ENCODE results near the gene ALDH16A1. TPM values are rescaled to one million over a fixed set of nuclear protein-coding genes. Genes with fewer than 3 reads are reported as not detected.

ALDH16A1 gene
- total and polyA plus RNA-seq, 2 of the 4 experiments (the other 2 are of a cell fraction) = 10.4 to 12.9 TPM

DNA sequence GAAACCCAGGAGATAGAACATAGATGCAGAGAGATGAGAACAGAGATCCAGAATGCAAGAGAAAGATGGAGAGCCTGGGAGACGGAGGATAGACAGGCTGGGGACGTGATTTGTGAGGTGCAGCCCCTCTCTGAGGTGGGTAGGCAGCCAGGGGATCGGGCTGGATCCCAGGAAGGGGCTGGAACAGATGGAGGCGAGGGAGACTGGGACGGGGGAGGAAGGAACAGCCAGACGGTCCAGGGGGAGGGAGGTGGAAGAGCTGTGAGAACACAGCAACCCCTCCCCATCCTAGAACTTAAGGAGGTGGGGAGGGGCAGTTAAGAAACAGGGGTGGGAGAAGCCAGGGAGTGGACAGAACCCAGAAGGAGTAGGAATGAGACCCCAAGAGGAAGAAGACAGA is 14.8 kb upstream of the ALDH16A1 start:
- Histone ChIP-seq H2BK15ac (ENCODE audit: low read depth, low read length) (no peak overlapping the region), H3K4me3 (ENCODE audit: insufficient read depth, low read depth, low read length) (no peak overlapping the region), H3K27me3 (ENCODE audit: control insufficient read depth, insufficient read depth, low read length) (peaks cover 89% of the 10 kb centered on the region), H2BK5ac (ENCODE audit: low read depth, low read length, poor library complexity, severe bottlenecking) (no peak overlapping the region), H2AFZ (replicated peaks; ENCODE audit: low read length, poor library complexity) (no peak overlapping the region), H3K79me1 (ENCODE audit: low read depth in 1 of 2, low read length in 2 of 2) (no peaks in the 10 kb centered on the region), H3K4ac (ENCODE audit: low read depth, low read length) (no peak overlapping the region), H4K91ac (ENCODE audit: insufficient read depth, low read depth, low read length) (no peak overlapping the region), H3K18ac (ENCODE audit: low read depth, low read length) (no peak overlapping the region), H3K9ac (ENCODE audit: low read depth, low read length) (no peak overlapping the region), H3K27ac (ENCODE audit: insufficient read depth, low read length) (no peak overlapping the region), H3K4me1 (ENCODE audit: control insufficient read depth, insufficient read depth, low read length) (no peaks in the 10 kb centered on the region), H3K56ac (ENCODE audit: extremely low read depth, insufficient read depth, low read length) (no peak overlapping the region), H4K20me1 (ENCODE audit: insufficient read depth, low read length) (peaks cover 3% of the 10 kb centered on the region; the same call in 1 of the 2 replicates), H3K36me3 (ENCODE audit: control insufficient read depth, insufficient read depth, low read length) (no peaks in the 10 kb centered on the region), H3K9me3 (ENCODE audit: control insufficient read depth, insufficient read depth, low read length) (peaks cover 5% of the 10 kb centered on the region), H3K23ac (ENCODE audit: low read depth, low read length) (no peak overlapping the region), H4K8ac (ENCODE audit: low read depth in 2 of 2, low read length in 2 of 2) (no peak overlapping the region), H3K4me2 (ENCODE audit: low read depth, low read length) (no peak overlapping the region), H2BK120ac (ENCODE audit: low read depth, low read length) (no peak overlapping the region), H2AK9ac (replicated peaks; ENCODE audit: low read depth, low read length, poor library complexity) (no peak overlapping the region), H3K9me1 (ENCODE audit: insufficient read depth, low read length) (no peaks in the 10 kb centered on the region), H3K14ac (replicated peaks; ENCODE audit: low read depth, low read length) (no peak overlapping the region), H2BK20ac (ENCODE audit: low read depth, low read length) (no peak overlapping the region), H4K5ac (ENCODE audit: low read depth, low read length) (no peak overlapping the region), H2AK5ac (ENCODE audit: low read depth, low read length) (no peak overlapping the region)
- dilution Hi-C loops (cut with HindIII; ENCODE audit: low sequenced_read_pairs, unreplicated experiment) (no loop called here), intact Hi-C loops (cut with micrococcal nuclease) (no loop called here), in situ Hi-C loops (cut with MboI; ENCODE audit: low sequenced_read_pairs) (loop anchor here (10.0 kb wide), 1 partner anchor 173 kb away; no protein-coding TSS in a partner anchor)
- POLR2A ChIA-PET (ENCODE audit: unreplicated experiment) = no interaction called here
- ATAC-seq (ENCODE audit: low read depth) (no peak), DNase-seq (no peak)
- no TSS peak for BruUV-seq (replicated peaks)
- CTCF ChIA-PET = no interaction called here
- no peak for TF ChIP-seq USF2 (IDR thresholded peaks at IDR 0.05; ENCODE audit: low read depth, low read length)
- TF ChIP-seq MAZ (IDR thresholded peaks at IDR 0.05; ENCODE audit: borderline replicate concordance, low read depth, low read length) = no peak
- no peak for TF ChIP-seq CHD1 (IDR thresholded peaks at IDR 0.05; ENCODE audit: low read depth, low read length)
- TF ChIP-seq CEBPB (IDR thresholded peaks at IDR 0.05; ENCODE audit: low read depth, low read length) = no peak
- TF ChIP-seq BHLHE40 (IDR thresholded peaks at IDR 0.05; ENCODE audit: low read depth, low read length) = no peak
- TF ChIP-seq MXI1 (IDR thresholded peaks at IDR 0.05; ENCODE audit: borderline replicate concordance, low read depth, low read length) = no peak
- TF ChIP-seq RFX5 (IDR thresholded peaks at IDR 0.05; ENCODE audit: low read depth, low read length) = no peak
- TF ChIP-seq RAD21 (IDR thresholded peaks at IDR 0.05; ENCODE audit: low read length) = no peak
- TF ChIP-seq MAFK (IDR thresholded peaks at IDR 0.05; ENCODE audit: low read depth, low read length) = no peak
- TF ChIP-seq RCOR1 (IDR thresholded peaks at IDR 0.05; ENCODE audit: insufficient replicate concordance, low read length) = no peak
- TF ChIP-seq POLR2A (IDR thresholded peaks at IDR 0.05; ENCODE audit: low read depth, low read length) = no peak
- TF ChIP-seq SMC3 (IDR thresholded peaks at IDR 0.05; ENCODE audit: low read depth, low read length) = no peak
- TF ChIP-seq CTCF (conservative IDR thresholded peaks at IDR 0.05; ENCODE audit: low read depth, low read length) = no peak
- TF ChIP-seq, protein P1, sequence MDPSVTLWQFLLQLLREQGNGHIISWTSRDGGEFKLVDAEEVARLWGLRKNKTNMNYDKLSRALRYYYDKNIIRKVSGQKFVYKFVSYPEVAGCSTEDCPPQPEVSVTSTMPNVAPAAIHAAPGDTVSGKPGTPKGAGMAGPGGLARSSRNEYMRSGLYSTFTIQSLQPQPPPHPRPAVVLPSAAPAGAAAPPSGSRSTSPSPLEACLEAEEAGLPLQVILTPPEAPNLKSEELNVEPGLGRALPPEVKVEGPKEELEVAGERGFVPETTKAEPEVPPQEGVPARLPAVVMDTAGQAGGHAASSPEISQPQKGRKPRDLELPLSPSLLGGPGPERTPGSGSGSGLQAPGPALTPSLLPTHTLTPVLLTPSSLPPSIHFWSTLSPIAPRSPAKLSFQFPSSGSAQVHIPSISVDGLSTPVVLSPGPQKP (IDR thresholded peaks at IDR 0.05; ENCODE audit: borderline replicate concordance, low read depth, low read length) = no peak
- 7% methylated on average over 2 of the region's 6 CpGs; no CpG with 5 or more reads in 1 of the 2 experiments for WGBS, 2 experiments (ENCODE audit: extremely low coverage in 2 of 2, insufficient read length in 1 of 2)

Measured in IMR-90 (cell line).